ENCODE results near the gene CRTC1. TPM values are rescaled to one million over a fixed set of nuclear protein-coding genes. Genes with fewer than 3 reads are reported as not detected.

CRTC1 gene
- total RNA-seq, 1 donor from 2014 or later: 14.6 TPM

DNA sequence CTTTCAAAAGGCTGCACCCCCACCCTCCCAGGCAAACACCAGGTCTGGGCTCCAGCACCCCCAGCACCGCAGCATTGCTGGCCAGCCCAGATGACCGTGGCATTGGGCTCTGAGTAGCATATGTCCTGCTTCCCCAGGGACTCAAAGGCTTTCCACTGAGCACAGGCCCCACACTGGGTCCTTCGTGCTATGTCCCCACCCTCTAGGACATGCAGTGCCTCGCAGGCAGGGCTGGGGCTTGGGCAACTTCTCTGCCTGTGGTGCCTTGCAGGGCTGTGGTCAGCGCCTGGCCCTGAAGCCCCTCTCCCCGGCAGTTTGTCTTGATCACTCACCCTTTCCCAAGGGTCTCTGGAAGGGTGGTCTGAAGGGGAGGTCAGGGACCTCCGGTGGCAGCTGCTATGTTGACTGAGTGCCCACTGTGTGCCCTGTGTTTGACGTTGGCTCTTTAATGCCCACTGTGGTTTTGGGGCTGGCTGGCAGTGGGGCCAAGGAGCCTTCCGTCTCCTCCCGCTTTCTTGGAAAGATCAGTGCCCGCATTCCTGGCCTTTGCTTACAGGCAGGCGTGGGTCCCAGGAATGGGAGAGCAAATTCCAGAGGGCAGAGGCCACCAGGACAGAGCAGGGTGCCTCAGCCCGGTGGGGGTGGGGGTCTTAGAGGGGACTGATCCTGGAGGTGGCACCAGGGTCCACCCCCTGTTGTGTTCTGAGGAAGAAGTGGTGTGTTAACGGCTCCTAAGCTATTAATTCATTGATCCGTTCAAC is 20.3 kb upstream of the CRTC1 start:
- no peak overlapping the region for H3K4me3 Mint-ChIP-seq (ENCODE audit: unreplicated experiment)
- peaks cover 57% of the 10 kb centered on the region for H3K4me1 Mint-ChIP-seq (ENCODE audit: low read depth)
- H3K9me3 Mint-ChIP-seq (ENCODE audit: low read depth): no peaks in the 10 kb centered on the region
- TF ChIP-seq, protein P1, sequence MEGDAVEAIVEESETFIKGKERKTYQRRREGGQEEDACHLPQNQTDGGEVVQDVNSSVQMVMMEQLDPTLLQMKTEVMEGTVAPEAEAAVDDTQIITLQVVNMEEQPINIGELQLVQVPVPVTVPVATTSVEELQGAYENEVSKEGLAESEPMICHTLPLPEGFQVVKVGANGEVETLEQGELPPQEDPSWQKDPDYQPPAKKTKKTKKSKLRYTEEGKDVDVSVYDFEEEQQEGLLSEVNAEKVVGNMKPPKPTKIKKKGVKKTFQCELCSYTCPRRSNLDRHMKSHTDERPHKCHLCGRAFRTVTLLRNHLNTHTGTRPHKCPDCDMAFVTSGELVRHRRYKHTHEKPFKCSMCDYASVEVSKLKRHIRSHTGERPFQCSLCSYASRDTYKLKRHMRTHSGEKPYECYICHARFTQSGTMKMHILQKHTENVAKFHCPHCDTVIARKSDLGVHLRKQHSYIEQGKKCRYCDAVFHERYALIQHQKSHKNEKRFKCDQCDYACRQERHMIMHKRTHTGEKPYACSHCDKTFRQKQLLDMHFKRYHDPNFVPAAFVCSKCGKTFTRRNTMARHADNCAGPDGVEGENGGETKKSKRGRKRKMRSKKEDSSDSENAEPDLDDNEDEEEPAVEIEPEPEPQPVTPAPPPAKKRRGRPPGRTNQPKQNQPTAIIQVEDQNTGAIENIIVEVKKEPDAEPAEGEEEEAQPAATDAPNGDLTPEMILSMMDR (IDR thresholded peaks at IDR 0.05): no peak
- no peak for DNase-seq (ENCODE audit: low spot score)
- H3K27ac Mint-ChIP-seq (ENCODE audit: unreplicated experiment): peak overlapping the region; percentile 51
- H3K27me3 Mint-ChIP-seq (ENCODE audit: low read depth): no peaks in the 10 kb centered on the region
- peaks cover 5% of the 10 kb centered on the region for H3K36me3 Mint-ChIP-seq (ENCODE audit: low read depth)

DNA sequence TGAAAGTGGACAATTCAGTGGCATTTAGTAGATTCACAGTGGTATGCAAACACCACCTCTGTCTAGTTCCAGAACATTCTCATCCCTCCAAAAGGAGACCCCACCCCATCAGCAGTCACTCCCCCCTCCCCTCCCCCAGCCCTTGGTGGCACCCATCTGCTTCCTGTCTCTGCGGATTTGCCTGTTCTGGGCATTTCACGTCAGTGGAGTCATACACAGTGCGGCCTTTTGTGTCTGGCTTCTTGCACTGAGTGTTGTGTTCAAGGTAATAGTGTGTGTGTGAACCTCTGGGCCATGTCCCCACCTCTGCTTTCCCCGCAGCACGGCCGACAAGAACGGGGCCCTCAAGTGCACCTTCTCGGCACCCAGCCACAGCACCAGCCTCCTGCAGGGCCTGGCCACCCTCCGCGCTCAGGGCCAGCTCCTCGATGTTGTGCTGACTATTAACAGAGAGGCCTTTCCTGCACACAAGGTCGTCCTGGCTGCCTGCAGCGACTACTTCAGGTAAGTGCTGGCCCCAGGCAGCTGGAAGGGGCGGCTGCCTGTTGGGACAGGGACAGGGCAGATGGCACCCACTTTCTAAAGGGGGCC is 19.4 kb upstream of the CRTC1 start:
- Mint-ChIP-seq H3K4me1 (ENCODE audit: low read depth) (peaks cover 48% of the 10 kb centered on the region), H3K27ac (ENCODE audit: unreplicated experiment) (peak overlapping the region; percentile 32), H3K27me3 (ENCODE audit: low read depth) (no peaks in the 10 kb centered on the region), H3K36me3 (ENCODE audit: low read depth) (peaks cover 6% of the 10 kb centered on the region), H3K9me3 (ENCODE audit: low read depth) (no peaks in the 10 kb centered on the region), H3K4me3 (ENCODE audit: unreplicated experiment) (no peak overlapping the region)
- TF ChIP-seq, protein P1 (IDR thresholded peaks at IDR 0.05): no peak
- no peak for DNase-seq (ENCODE audit: low spot score)

DNA sequence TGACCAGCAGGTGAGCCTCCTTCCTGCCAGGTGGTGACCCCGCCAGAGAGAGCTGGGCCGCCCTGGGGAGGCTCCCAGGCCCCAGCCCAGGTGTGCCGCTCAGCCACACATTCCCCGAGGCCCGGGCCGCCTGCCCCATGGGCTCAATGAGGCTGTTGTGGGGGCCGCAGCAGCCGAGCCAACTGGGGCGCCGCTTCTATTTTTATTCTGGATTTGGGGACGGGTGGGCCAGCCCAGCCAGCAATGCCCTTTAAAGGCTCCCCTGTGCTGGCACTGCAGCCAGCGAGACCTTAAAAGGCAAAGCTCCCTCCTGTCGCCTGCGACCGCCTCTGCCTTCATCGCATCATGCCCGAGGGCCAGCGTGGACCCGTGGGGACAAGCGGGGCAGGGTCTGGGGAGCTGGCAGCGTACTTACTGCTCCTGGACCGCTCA is 17.7 kb upstream of the CRTC1 start:
- Mint-ChIP-seq H3K4me3 (ENCODE audit: unreplicated experiment) (no peak overlapping the region), H3K36me3 (ENCODE audit: low read depth) (peaks cover 6% of the 10 kb centered on the region), H3K27ac (ENCODE audit: unreplicated experiment) (no peak overlapping the region), H3K27me3 (ENCODE audit: low read depth) (no peaks in the 10 kb centered on the region), H3K4me1 (ENCODE audit: low read depth) (peaks cover 42% of the 10 kb centered on the region), H3K9me3 (ENCODE audit: low read depth) (no peaks in the 10 kb centered on the region)
- TF ChIP-seq, protein P1 (IDR thresholded peaks at IDR 0.05): no peak
- no peak for DNase-seq (ENCODE audit: low spot score)

DNA sequence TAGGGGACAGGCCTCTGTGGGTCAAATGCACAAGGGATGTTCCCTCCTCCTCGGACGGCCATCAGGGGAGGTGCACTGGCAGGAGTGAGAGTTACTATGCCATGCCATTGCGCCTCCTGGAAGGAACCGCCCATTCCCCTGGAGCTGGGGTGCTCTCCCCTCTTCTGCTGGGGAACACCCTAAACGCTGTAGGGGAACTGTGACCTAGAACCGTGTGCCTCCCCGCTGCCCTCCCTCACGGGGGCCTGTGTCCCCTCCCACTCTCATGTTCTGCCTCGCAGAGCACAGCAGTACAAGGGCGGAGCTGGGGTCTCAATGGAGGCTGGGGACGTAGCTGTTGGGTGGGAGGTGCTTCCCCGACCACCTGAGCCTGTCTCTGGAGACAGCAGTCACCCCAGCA is 17.2 kb upstream of the CRTC1 start:
- DNase-seq (ENCODE audit: low spot score): no peak
- Mint-ChIP-seq H3K27ac (ENCODE audit: unreplicated experiment) (no peak overlapping the region), H3K27me3 (ENCODE audit: low read depth) (no peaks in the 10 kb centered on the region), H3K36me3 (ENCODE audit: low read depth) (peaks cover 6% of the 10 kb centered on the region), H3K4me1 (ENCODE audit: low read depth) (peaks cover 37% of the 10 kb centered on the region), H3K4me3 (ENCODE audit: unreplicated experiment) (no peak overlapping the region), H3K9me3 (ENCODE audit: low read depth) (no peaks in the 10 kb centered on the region)
- TF ChIP-seq, protein P1 (IDR thresholded peaks at IDR 0.05): no peak

DNA sequence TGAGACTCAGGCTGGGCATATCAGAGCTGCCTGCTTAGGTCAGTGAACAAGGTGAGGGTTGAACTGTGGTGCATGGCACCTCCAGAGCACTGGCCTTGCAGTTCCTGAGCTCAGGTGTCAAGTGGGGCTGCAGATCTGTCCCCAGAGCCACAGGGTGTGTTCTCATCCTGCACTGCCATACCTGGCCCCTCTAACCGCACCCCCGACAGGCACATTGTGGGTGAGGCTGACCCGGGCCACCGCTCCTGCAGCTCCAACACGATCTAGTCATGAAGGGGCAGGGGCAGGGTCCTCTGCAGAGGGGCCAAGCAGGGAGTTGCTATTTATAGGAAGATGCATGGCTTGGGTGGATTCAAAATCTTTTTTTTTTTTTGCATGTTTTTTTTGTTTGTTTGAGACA is 16.7 kb upstream of the CRTC1 start:
- DNase-seq (ENCODE audit: low spot score): no peak
- no peak overlapping the region for H3K4me3 Mint-ChIP-seq (ENCODE audit: unreplicated experiment)
- H3K9me3 Mint-ChIP-seq (ENCODE audit: low read depth): no peaks in the 10 kb centered on the region
- H3K4me1 Mint-ChIP-seq (ENCODE audit: low read depth): peaks cover 33% of the 10 kb centered on the region
- H3K27me3 Mint-ChIP-seq (ENCODE audit: low read depth): no peaks in the 10 kb centered on the region
- H3K27ac Mint-ChIP-seq (ENCODE audit: unreplicated experiment): no peak overlapping the region
- TF ChIP-seq, protein P1 (IDR thresholded peaks at IDR 0.05): no peak
- peaks cover 6% of the 10 kb centered on the region for H3K36me3 Mint-ChIP-seq (ENCODE audit: low read depth)
